GM21360 (cell line): Measurements from ENCODE around the gene SORCS2.

Experiments used
- ATAC-seq: cut with Tn5 transposase; IDR thresholded peaks from one replicate; pipeline ENCODE4 v1.9.1; 2021; ENCODE audit warnings: mild to moderate bottlenecking, moderate library complexity; ENCODE audit not compliant: unreplicated experiment

The SORCS2 gene

DNA sequence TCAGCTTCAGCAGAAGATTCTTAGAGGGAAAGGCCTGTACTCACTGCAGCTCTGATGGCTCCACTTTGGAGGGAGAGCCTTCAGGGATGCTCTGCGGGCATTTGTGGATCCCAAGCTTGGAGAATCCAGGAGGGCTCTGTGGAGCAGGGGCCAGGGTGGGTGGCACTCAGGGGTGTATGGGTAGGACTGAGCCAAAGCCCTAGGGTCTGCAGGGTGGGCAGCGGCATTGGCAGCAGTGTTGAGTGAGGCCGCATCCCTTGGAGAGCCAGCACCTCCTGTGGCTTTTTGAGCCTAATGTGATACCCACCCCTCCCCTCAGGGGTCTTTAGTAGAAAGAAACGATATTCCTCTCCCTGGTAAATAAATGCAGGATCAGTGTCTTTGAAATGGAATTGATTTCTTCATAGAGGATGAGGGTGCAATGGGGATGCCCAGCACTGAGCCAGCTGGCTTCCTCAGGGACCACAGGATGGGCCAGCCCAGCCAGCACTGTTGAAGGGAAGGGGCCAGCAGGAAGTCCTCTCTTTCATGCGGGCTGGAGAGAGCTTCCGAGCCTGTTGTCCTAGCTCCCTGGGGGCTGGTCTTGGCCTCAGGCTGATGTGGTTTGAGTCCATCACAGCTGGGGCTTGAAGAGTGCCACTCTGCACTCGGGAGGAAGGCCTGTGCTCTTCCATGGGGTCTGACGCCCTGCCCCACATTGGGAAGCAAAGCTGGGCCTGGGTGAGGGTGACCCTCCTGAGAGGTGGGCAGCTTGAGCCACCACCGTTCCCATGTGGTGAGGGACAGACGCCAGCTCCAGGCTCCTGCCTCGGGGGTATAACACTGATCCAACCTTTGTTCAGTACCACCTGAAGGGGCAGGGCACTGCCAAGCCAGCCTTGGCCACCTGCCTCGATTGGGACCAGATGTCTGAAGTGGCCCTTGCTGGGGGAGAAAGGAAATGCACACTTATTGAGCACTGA lies 192.9 kb downstream of the SORCS2 start:
- no peak for ATAC-seq

GRCh38 chr4:7387925-7388324 lies 195.6 kb downstream of the SORCS2 start:
- no peak for ATAC-seq

- no peak for ATAC-seq
Observed at GRCh38 chr4:7388627-7389026, 196.3 kb downstream of the SORCS2 start.

DNA sequence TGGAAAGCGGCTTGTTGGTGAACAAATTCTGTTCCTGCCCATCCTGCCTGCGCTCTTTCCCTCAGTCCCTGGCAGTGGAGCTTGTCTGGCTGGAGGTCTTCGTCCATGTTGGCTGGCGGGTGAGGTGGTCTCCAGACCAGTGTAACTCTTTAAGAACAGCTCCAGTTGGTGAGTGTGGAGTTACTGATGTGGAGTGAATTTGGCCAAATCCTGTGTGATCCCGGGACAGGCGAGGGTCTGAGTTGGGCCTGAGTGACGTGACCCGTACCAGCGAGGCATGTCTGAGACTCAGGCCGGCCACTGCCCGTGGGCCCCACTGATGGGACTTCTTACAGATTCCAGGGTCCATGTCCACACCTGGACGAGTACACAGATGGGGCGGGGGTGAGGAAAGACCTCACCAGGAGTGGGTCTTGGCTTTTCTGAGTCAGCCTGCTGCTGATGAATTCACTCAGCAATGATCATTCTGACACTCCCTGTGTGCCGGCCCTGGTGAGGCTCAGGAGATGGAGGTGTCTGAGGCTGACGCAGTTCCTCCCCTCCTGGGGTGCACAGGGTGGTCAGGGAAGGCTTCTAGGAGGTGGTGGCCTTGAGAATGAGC lies 196.9 kb downstream of the SORCS2 start:
- ATAC-seq, result no peak

DNA sequence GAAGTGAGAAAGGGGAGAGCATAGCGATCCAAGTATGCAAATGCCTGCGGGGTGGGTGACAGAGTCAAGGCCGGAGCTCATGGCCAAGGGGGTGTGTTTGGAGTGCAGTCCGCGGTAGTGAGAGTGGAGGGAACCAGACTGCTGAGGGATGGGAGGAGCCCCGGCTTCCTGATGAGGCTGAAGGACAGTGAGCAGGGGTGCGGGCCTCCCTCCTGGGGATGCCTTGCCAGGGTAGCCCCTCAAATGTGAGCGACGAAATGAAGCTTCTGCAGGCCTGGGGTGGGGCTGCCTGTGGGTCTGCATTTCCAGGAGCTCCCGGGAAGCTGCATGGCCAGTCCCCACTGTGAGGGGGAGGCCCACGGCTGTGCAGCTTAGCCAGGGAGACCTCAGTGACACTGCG lies 197.4 kb downstream of the SORCS2 start:
- ATAC-seq, result no peak

- ATAC-seq, result no peak
Observed at GRCh38 chr4:7390336-7390735, 198.0 kb downstream of the SORCS2 start.

- ATAC-seq, result no peak
Observed at GRCh38 chr4:7390906-7391636, 198.7 kb downstream of the SORCS2 start.

- ATAC-seq, result no peak
Observed at GRCh38 chr4:7391637-7392437, 199.5 kb downstream of the SORCS2 start.

DNA sequence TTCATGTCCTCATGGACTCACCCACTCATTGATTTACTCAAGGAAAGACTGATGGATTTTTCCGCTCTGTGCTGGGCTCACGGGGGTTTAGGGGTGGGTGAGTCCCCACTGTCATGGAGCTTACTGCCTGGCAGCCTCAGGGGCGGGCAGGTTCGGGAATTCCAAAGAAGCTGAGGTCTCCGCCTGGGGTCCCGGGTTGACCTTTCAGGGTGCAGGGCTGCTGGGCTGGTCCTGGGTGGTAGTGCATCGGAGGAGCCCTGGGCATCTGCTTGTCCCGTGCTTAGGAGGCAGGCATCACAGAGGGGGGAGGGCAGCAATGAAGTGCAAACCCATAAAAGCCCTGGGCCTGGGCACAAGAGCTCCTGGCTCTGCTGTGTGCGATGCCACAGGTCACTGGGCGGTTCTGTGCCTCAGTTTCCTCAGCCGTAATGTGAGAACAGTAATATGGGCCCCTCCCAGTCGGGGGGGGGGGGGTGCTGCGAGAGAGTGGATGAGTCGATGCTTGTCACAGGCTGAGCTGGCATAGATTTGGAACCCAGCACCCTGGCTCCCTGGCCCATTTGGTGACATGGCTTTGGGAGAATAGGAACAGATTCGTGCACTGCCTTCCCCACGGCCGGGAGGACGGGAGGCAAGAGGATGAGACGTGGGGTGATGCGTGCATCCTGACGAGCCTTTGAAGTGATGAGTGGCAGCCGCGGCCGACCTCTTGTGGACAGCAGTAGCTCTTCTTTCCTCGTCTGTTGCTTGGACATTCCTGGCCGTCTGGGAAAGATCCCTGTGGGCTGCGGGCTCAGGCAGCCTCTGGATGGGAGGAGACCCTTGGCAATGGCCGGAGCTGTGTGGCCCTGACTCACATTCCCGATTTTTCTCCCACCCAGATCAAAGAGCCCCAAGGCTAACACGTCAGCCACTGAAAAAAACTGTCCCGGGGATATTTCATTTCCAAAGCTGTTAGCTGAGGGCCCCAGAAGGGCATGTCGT lies 200.4 kb downstream of the SORCS2 start:
- no peak for ATAC-seq

DNA sequence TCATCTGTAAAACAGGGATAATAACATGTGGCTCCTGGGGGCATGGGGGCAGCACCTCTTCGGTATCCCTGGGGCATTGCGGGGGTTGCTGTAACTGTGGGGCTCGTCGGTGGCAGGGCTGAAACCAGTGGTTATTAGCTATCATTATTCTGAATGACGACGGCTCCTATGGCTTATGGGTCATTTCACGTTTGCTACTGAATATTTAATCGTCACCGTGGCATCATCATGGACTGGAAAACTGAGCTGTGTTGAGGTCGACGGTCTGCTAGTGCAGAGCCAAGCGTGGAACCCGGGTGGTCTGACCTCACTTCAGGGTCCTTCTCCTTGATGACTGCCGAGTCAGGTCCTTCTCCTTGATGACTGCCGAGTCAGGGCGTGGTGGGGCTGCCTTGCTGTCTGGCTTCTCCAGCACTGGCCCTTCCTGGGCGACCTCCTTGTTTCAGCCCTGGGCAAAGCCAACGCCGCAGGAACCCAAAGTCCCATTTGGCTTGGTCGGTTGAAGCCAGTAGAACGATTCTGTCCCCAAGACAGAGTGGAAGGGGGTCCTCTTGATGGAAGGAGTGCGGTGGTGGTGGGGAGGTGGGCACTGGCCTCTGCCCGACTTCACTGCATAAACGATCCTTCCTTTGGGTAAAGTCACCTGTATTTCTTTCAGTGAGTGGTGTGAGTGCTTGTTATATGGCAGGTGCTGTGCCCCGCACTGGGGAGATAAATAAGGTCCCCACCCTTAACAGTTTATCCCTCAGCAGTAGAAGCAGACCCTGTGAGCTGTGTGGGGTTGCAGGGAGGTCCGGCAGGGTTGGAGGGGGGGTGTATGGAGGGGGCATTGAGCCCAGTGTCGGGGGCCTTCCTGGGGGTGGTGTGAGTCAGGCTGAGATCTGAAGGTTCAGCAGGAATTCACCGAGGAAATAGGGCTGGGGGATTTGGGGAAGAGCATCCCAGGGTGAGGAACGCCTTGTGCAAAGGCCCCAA lies 201.6 kb downstream of the SORCS2 start:
- no peak for ATAC-seq

- no peak for ATAC-seq
Observed at GRCh38 chr4:7394681-7395451, 202.5 kb downstream of the SORCS2 start.

DNA sequence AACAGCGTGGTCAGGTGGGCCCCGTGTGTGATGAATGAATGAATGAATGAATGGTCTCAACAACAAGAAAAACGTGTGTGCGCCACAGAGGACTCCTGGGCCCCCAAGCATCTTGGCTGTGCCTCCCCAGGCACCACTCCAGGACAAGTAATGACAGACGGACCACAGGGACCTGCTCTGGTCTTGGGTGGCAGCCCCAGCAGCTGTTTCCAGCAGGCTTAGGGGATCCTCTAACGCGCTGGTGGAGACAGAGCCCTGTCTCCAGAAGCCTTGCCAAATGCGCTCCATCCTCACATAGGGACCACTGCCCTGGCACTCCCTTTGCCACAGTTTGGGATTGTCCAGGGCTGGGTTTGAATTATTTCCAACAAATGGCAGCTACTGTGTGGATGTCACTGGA lies 203.3 kb downstream of the SORCS2 start:
- ATAC-seq, result no peak

GRCh38 chr4:7396186-7396910 lies 204.0 kb downstream of the SORCS2 start:
- ATAC-seq, result no peak

GRCh38 chr4:7397206-7398103 lies 205.1 kb downstream of the SORCS2 start:
- no peak for ATAC-seq

- no peak for ATAC-seq
Observed at GRCh38 chr4:7398104-7398423, 205.7 kb downstream of the SORCS2 start.

GRCh38 chr4:7398788-7399439 lies 206.6 kb downstream of the SORCS2 start:
- no peak for ATAC-seq
